HepG2 (cell line): ENCODE results near the gene TTBK1. TPM values are rescaled to one million over a fixed set of nuclear protein-coding genes. Genes with fewer than 3 reads are reported as not detected.

Experiments used
- DNMT1 ChIP-seq: sonication (generic); formaldehyde crosslinking; IDR thresholded peaks from 2 replicates; pipeline ENCODE4 v1.5.1; 2020; ENCODE audit warnings: mild to moderate bottlenecking, missing genetic modification reagents
- NRL ChIP-seq: sonication (generic); formaldehyde crosslinking; IDR thresholded peaks from 2 replicates; pipeline ENCODE4 v1.5.0; 2020; ENCODE audit warnings: missing genetic modification reagents, mild to moderate bottlenecking, moderate library complexity, borderline replicate concordance
- PHB2 ChIP-seq: fragments of 450-650 bp; IDR thresholded peaks from 2 replicates; pipeline ENCODE4 v1.6.1; 2018; ENCODE audit not compliant: partially characterized antibody
- PTBP1 ChIP-seq: fragments of 200-400 bp; formaldehyde crosslinking; IDR thresholded peaks from 2 replicates; pipeline ENCODE4 v1.6.1; 2018; ENCODE audit warnings: low read length, low read depth; ENCODE audit not compliant: poor library complexity, severe bottlenecking
- SNAPC5 ChIP-seq: sonication (generic); formaldehyde crosslinking; IDR thresholded peaks from 2 replicates; pipeline ENCODE4 v1.8.1; 2023; ENCODE audit warnings: mild to moderate bottlenecking, missing genetic modification reagents, borderline replicate concordance
- U2AF1 ChIP-seq: fragments of 200-400 bp; formaldehyde crosslinking; optimal IDR thresholded peaks from 2 replicates; pipeline ENCODE3; 2017; ENCODE audit warnings: mild to moderate bottlenecking, low read depth, low read length
- YEATS4 ChIP-seq: sonication (generic); formaldehyde crosslinking; IDR thresholded peaks from 2 replicates; pipeline ENCODE4 v1.4.0; 2020; ENCODE audit warnings: missing genetic modification reagents, borderline replicate concordance
- ZBTB34 ChIP-seq: sonication (generic); formaldehyde crosslinking; IDR thresholded peaks from 2 replicates; pipeline ENCODE4 v1.8.0; 2022; ENCODE audit warnings: mild to moderate bottlenecking, missing genetic modification reagents
- ZNF136 ChIP-seq: sonication (generic); formaldehyde crosslinking; IDR thresholded peaks from 2 replicates; pipeline ENCODE4 v1.8.1; 2022; ENCODE audit warnings: low read depth, mild to moderate bottlenecking, moderate library complexity, missing genetic modification reagents
- ZNF451 ChIP-seq: sonication (generic); formaldehyde crosslinking; IDR thresholded peaks from 2 replicates; pipeline ENCODE4 v1.5.0; 2020; ENCODE audit warnings: mild to moderate bottlenecking, missing genetic modification reagents
- ZNF510 ChIP-seq: sonication (generic); formaldehyde crosslinking; IDR thresholded peaks from 2 replicates; pipeline ENCODE4 v1.4.0; 2020; ENCODE audit warnings: low read depth, mild to moderate bottlenecking, missing genetic modification reagents
- polyA plus RNA-seq, 8 experiments: library from polyadenylated mRNA; depleted of rRNA in 3 of 8; stranded (reverse) in 7 of 8; unstranded in 1 of 8; fragments of >200 nt; fragmentation: Illumina TruSeq in 4 of 8; extraction: Trizol in 4 of 8; gene quantifications; 2 replicates each; pipeline versions ENCODE4 v1.2.1 to v1.2.3, GENCODE V29; 2011 to 2016; ENCODE audit warnings: low read depth in 4 of 8, missing spikeins in 1 of 8, mixed read lengths in 1 of 8; ENCODE audit not compliant: insufficient read depth in 1 of 8
- total RNA-seq, 5 experiments: library from RNA; depleted of rRNA; stranded (reverse); fragments of >200 nt; fragmentation: Illumina TruSeq; extraction: Trizol; gene quantifications; 2 replicates each; pipeline ENCODE4 v1.2.3, GENCODE V29; 2016; ENCODE audit warnings: low read depth in 1 of 5
- TF ChIP-seq, protein P1 (sequence below): sonication (generic); formaldehyde crosslinking; IDR thresholded peaks from 2 replicates; pipeline ENCODE4 v1.4.0; 2020; ENCODE audit warnings: missing genetic modification reagents, borderline replicate concordance
- TF ChIP-seq, protein P2 (sequence below): sonication (generic); formaldehyde crosslinking; IDR thresholded peaks from 2 replicates; pipeline ENCODE4 v1.4.0; 2020; ENCODE audit warnings: mild to moderate bottlenecking, missing genetic modification reagents, borderline replicate concordance
- TF ChIP-seq, protein P3 (sequence below): sonication (generic); formaldehyde crosslinking; IDR thresholded peaks from 2 replicates; pipeline ENCODE4 v1.9.0; 2022; ENCODE audit warnings: low read depth, missing genetic modification reagents

Gene TTBK1
- total and polyA plus RNA-seq, 2 of the 13 experiments (the other 11 are each of a cell fraction or from before 2014, with no cell fraction given), result 0.24 to 0.33 TPM

- TF ChIP-seq, protein P1, sequence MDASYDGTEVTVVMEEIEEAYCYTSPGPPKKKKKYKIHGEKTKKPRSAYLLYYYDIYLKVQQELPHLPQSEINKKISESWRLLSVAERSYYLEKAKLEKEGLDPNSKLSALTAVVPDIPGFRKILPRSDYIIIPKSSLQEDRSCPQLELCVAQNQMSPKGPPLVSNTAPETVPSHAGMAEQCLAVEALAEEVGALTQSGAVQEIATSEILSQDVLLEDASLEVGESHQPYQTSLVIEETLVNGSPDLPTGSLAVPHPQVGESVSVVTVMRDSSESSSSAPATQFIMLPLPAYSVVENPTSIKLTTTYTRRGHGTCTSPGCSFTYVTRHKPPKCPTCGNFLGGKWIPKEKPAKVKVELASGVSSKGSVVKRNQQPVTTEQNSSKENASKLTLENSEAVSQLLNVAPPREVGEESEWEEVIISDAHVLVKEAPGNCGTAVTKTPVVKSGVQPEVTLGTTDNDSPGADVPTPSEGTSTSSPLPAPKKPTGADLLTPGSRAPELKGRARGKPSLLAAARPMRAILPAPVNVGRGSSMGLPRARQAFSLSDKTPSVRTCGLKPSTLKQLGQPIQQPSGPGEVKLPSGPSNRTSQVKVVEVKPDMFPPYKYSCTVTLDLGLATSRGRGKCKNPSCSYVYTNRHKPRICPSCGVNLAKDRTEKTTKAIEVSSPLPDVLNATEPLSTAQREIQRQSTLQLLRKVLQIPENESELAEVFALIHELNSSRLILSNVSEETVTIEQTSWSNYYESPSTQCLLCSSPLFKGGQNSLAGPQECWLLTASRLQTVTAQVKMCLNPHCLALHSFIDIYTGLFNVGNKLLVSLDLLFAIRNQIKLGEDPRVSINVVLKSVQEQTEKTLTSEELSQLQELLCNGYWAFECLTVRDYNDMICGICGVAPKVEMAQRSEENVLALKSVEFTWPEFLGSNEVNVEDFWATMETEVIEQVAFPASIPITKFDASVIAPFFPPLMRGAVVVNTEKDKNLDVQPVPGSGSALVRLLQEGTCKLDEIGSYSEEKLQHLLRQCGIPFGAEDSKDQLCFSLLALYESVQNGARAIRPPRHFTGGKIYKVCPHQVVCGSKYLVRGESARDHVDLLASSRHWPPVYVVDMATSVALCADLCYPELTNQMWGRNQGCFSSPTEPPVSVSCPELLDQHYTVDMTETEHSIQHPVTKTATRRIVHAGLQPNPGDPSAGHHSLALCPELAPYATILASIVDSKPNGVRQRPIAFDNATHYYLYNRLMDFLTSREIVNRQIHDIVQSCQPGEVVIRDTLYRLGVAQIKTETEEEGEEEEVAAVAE (CRISPR knock-in tag), result peak; percentile 64; the same call in 1 of the 2 replicates
- TF ChIP-seq PHB2 (no peak), ZBTB34 (CRISPR knock-in tag) (peak; percentile 48; the same call in 1 of the 2 replicates), ZNF136 (CRISPR knock-in tag) (0 out of 2 replicates have a peak, but pooled peaks have one; percentile 35), ZNF451 (CRISPR knock-in tag) (peak; percentile 87; the same call in 1 of the 2 replicates), YEATS4 (peak; percentile 25; the same call in 1 of the 2 replicates), DNMT1 (CRISPR knock-in tag) (no peak), SNAPC5 (CRISPR knock-in tag) (0 out of 2 replicates have a peak, but pooled peaks have one; percentile 22), PTBP1 (no peak), ZNF510 (CRISPR knock-in tag) (0 out of 2 replicates have a peak, but pooled peaks have one; percentile 55), U2AF1 (peak; percentile 59), NRL (CRISPR knock-in tag) (peak; percentile 52; the same call in 1 of the 2 replicates)
- TF ChIP-seq, protein P2, sequence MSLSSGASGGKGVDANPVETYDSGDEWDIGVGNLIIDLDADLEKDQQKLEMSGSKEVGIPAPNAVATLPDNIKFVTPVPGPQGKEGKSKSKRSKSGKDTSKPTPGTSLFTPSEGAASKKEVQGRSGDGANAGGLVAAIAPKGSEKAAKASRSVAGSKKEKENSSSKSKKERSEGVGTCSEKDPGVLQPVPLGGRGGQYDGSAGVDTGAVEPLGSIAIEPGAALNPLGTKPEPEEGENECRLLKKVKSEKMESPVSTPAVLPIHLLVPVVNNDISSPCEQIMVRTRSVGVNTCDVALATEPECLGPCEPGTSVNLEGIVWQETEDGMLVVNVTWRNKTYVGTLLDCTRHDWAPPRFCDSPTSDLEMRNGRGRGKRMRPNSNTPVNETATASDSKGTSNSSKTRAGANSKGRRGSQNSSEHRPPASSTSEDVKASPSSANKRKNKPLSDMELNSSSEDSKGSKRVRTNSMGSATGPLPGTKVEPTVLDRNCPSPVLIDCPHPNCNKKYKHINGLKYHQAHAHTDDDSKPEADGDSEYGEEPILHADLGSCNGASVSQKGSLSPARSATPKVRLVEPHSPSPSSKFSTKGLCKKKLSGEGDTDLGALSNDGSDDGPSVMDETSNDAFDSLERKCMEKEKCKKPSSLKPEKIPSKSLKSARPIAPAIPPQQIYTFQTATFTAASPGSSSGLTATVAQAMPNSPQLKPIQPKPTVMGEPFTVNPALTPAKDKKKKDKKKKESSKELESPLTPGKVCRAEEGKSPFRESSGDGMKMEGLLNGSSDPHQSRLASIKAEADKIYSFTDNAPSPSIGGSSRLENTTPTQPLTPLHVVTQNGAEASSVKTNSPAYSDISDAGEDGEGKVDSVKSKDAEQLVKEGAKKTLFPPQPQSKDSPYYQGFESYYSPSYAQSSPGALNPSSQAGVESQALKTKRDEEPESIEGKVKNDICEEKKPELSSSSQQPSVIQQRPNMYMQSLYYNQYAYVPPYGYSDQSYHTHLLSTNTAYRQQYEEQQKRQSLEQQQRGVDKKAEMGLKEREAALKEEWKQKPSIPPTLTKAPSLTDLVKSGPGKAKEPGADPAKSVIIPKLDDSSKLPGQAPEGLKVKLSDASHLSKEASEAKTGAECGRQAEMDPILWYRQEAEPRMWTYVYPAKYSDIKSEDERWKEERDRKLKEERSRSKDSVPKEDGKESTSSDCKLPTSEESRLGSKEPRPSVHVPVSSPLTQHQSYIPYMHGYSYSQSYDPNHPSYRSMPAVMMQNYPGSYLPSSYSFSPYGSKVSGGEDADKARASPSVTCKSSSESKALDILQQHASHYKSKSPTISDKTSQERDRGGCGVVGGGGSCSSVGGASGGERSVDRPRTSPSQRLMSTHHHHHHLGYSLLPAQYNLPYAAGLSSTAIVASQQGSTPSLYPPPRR (CRISPR knock-in tag), result peak; percentile 71
- TF ChIP-seq, protein P3, sequence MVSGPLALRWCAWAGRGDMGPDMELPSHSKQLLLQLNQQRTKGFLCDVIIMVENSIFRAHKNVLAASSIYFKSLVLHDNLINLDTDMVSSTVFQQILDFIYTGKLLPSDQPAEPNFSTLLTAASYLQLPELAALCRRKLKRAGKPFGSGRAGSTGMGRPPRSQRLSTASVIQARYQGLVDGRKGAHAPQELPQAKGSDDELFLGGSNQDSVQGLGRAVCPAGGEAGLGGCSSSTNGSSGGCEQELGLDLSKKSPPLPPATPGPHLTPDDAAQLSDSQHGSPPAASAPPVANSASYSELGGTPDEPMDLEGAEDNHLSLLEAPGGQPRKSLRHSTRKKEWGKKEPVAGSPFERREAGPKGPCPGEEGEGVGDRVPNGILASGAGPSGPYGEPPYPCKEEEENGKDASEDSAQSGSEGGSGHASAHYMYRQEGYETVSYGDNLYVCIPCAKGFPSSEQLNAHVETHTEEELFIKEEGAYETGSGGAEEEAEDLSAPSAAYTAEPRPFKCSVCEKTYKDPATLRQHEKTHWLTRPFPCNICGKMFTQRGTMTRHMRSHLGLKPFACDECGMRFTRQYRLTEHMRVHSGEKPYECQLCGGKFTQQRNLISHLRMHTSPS, result peak; percentile 99
Measured at GRCh38 chr6:43276577-43277305, 33.5 kb downstream of the TTBK1 start (continued).
